B cell (primary cell): ENCODE results near the gene OTOA. TPM values are rescaled to one million over a fixed set of nuclear protein-coding genes. Genes with fewer than 3 reads are reported as not detected.
"Not testable (repeated sequence)": the region's sequence is repeated elsewhere in the genome, so short reads cannot be mapped to it uniquely, and the experiment has no call there.

Experiments
- ATAC-seq: fragments of 200-7000 bp; cut with Tn5 transposase; one replicate; pipeline ENCODE4 v1.10.0; 2021; ENCODE audit warnings: low read depth, mild to moderate bottlenecking, moderate number of reproducible peaks, moderate library complexity
- CTCF ChIA-PET: fragments of 350-600 bp; sonication (Branson Sonifier 250); formaldehyde crosslinking; loops from one replicate; lab custom pipeline; 2021; ENCODE audit warnings: antibody characterized with exemption, inconsistent platforms; lab: Charles Lee
- POLR2A ChIA-PET: fragments of 350-600 bp; sonication (Branson Sonifier 250); formaldehyde crosslinking; loops from one replicate; lab custom pipeline; 2021; ENCODE audit warnings: antibody characterized with exemption; lab: Charles Lee
- DNase-seq: peaks from one replicate; pipeline ENCODE4 v3.0.0; 2013
- H2AFZ ChIP-seq: 2 replicates; pipeline ENCODE4 v1.6.1; 2012; ENCODE audit warnings: mild to moderate bottlenecking, low read depth, low read length; ENCODE audit not compliant: insufficient read depth, poor library complexity, severe bottlenecking
- H3K27ac ChIP-seq, 2 donors: 1 replicate in 1 of 2; 2 replicates in 1 of 2; pipeline ENCODE4 v1.5.1; 2012 to 2013; ENCODE audit warnings: low read length in 2 of 2, mild to moderate bottlenecking in 2 of 2, moderate library complexity in 1 of 2
- H3K27me3 ChIP-seq, 4 experiments: fragments of 200-600 bp in 1 of 4; sonication (generic) in 1 of 4; replicated peaks in 1 of 4; 1 replicate in 2 of 4; 2 replicates in 2 of 4; pipeline versions ENCODE4 v1.6.1 to v1.7.0; 2013 to 2016; ENCODE audit warnings: low read length in 3 of 4, mild to moderate bottlenecking in 2 of 4, mixed read lengths in 1 of 4, moderate library complexity in 1 of 4; ENCODE audit not compliant: insufficient read depth in 4 of 4, control insufficient read depth in 3 of 4; ENCODE audit errors: control extremely low read depth in 1 of 4
- H3K36me3 ChIP-seq, 2 experiments: replicated peaks in 1 of 2; 1 replicate in 1 of 2; 2 replicates in 1 of 2; pipeline versions ENCODE4 v1.6.1 to v1.7.1; 2013; ENCODE audit warnings: low read length in 1 of 2; ENCODE audit not compliant: insufficient read depth in 2 of 2, control insufficient read depth in 1 of 2; ENCODE audit errors: control extremely low read depth in 1 of 2, extremely low read depth in 1 of 2
- H3K4me1 ChIP-seq, 2 donors: fragments of 200-600 bp in 1 of 2; sonication (generic) in 1 of 2; 1 replicate in 1 of 2; 2 replicates in 1 of 2; pipeline versions ENCODE4 v1.5.1 to v1.6.1; 2013 to 2017; ENCODE audit warnings: low read length in 2 of 2; ENCODE audit not compliant: control insufficient read depth in 2 of 2, insufficient read depth in 2 of 2
- H3K4me2 ChIP-seq: replicated peaks from 2 replicates; pipeline ENCODE3; 2012; ENCODE audit warnings: mild to moderate bottlenecking, low read depth, low read length; ENCODE audit not compliant: poor library complexity, severe bottlenecking
- H3K4me3 ChIP-seq, 5 experiments: fragments of 200-600 bp in 1 of 5; sonication (generic) in 1 of 5; 1 replicate in 3 of 5; 2 replicates in 2 of 5; pipeline versions ENCODE4 v1.5.1 to v1.7.0; 2011 to 2016; ENCODE audit warnings: low read length in 4 of 5, mild to moderate bottlenecking in 4 of 5, low read depth in 2 of 5, control low read depth in 1 of 5, moderate library complexity in 1 of 5; ENCODE audit not compliant: insufficient read depth in 1 of 5; ENCODE audit errors: control extremely low read depth in 1 of 5, extremely low read depth in 1 of 5
- H3K79me2 ChIP-seq: fragments of 200-600 bp; sonication (generic); one replicate; pipeline ENCODE4 v1.6.0; 2016; ENCODE audit warnings: low read length; ENCODE audit not compliant: control insufficient read depth, insufficient read depth
- H3K9ac ChIP-seq: fragments of 200-600 bp; sonication (generic); 2 replicates; pipeline ENCODE4 v1.6.1; 2017; ENCODE audit warnings: mild to moderate bottlenecking, low read length, moderate library complexity
- H3K9me3 ChIP-seq, 3 donors: one replicate each; pipeline versions ENCODE4 v1.6.1 to v1.7.1; 2013; ENCODE audit warnings: low read length in 2 of 3; ENCODE audit not compliant: control insufficient read depth in 2 of 3, insufficient read depth in 1 of 3; ENCODE audit errors: control extremely low read depth in 1 of 3
- H4K20me1 ChIP-seq: 2 replicates; pipeline ENCODE4 v1.6.0; 2012; ENCODE audit warnings: mild to moderate bottlenecking, low read length; ENCODE audit not compliant: insufficient read depth, control insufficient read depth, poor library complexity, severe bottlenecking
- H3K27ac Mint-ChIP-seq: one replicate; pipeline ENCODE4 v1.8.0; 2021; ENCODE audit warnings: mixed read lengths
- H3K27me3 Mint-ChIP-seq: one replicate; pipeline ENCODE4 v1.8.0; 2021; ENCODE audit warnings: mixed read lengths
- H3K4me1 Mint-ChIP-seq: one replicate; pipeline ENCODE4 v1.8.0; 2021; ENCODE audit warnings: mixed read lengths
- H3K4me3 Mint-ChIP-seq: one replicate; pipeline ENCODE4 v1.8.0; 2021; ENCODE audit warnings: mixed read lengths
- H3K9me3 Mint-ChIP-seq: one replicate; pipeline ENCODE4 v1.8.0; 2022; ENCODE audit warnings: mixed read lengths; ENCODE audit not compliant: insufficient read depth
- WGBS: methylation state at CpG from one replicate; pipeline ENCODE4 v1.1.5; 2013; ENCODE audit warnings: missing lambda C conversion rate; ENCODE audit not compliant: insufficient coverage; 5-methylcytosine and 5-hydroxymethylcytosine counted together
- intact Hi-C: fragments of 100-400 bp; cut with micrococcal nuclease; formaldehyde crosslinking; loops from one replicate; pipeline ENCODE4 v1.10.0; 2022
- polyA plus RNA-seq: library from polyadenylated mRNA; depleted of rRNA; stranded (reverse); fragments of >200 nt; gene quantifications from 2 replicates; pipeline ENCODE4 v1.2.3, GENCODE V29; 2012
- total RNA-seq, 2 donors: library from RNA; stranded (reverse); fragments of 120-200 nt in 1 of 2; gene quantifications; 1 replicate in 1 of 2; 2 replicates in 1 of 2; pipeline versions ENCODE4 v1.2.3 to v1.2.4, GENCODE V29; 2013 to 2022
- TF ChIP-seq, protein P1 (sequence below): fragments of 200-600 bp; IDR thresholded peaks from one replicate; pipeline ENCODE4 v1.8.0; 2022; ENCODE audit warnings: antibody characterized with exemption, mild to moderate bottlenecking

The OTOA gene
- total and polyA plus RNA-seq, 2 donors (not counting 1 experiment from before 2014, with no cell fraction given) = 0.39 TPM; not detected in 1

DNA sequence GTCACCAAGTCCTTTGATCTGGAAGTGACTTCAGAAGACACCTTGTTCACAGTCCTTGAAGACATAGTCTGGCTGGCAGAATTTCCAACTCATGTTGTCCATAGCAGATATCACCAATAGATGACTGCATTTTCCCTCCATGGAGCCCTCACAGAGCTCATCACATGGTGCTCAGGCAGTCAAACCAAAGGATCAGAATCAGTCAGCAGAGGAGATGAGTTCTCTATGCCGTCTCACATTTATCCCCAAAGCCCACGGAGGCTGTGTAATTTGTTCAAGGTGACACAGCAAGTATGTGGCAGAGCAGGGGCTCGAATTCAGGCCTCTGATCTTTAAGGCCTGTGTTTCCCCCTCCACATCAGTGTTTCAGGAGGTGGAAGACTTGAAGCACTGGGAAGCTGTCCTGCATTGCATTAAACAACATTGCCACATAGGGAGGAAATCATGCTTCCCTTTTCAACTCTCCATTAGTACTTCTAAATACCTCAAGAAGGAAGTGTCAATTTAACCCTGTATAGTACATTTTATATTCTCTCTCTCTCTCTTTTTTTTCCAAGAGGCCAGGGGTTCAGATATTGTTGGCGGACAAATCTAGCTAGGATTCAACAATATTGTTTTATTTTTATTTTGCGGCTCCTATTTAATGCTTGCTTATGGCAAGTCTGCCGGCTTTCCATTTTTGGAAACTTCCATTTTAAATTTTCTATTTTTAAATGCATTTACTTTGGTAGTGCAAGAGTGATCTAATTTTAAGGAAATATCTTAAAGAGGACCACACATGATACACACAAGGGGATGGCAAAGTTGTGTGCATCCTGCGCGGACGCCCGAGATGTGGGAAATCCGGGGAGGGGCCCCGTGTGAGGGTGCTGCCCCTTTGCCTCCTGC, 92.7 kb downstream of the OTOA start:
- not testable (repeated sequence) for H3K9me3 Mint-ChIP-seq

DNA sequence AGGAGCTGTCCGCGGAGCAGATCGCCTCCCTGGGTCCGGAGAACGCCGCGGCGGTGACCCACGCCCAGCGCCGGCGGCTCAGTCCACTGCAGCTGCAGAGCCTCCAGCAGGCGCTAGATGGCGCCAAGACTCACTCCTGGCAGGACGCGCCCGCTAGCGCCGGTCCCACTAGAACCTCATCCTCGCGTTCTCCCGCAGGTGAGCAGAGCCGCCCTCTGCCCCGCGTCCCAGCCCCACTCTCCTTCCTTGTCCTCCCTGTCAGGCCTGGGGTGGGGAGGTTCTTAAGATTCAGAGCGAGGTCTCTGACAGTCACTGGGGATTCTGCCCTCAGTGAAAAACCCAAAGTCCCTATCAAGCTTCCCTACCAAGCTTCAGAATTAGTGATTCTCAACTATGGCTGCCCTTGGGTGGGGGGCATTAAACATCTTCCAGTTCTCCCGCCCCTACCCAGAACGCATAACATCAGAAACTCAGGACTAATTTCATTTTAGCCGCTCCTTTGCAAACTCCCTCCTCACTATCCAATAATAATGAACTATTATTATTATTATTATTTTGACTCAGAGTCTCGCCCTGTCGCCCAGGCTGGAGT, 93.4 kb downstream of the OTOA start:
- H3K4me1 Mint-ChIP-seq, H3K9me3 ChIP-seq, H3K79me2 ChIP-seq, H3K9ac ChIP-seq, DNase-seq, H3K4me3 Mint-ChIP-seq, intact Hi-C loops, H3K27me3 ChIP-seq, H4K20me1 ChIP-seq, H2AFZ ChIP-seq, H3K27ac ChIP-seq, H3K4me2 ChIP-seq, CTCF ChIA-PET, H3K4me3 ChIP-seq, H3K27me3 Mint-ChIP-seq, H3K36me3 ChIP-seq, H3K9me3 Mint-ChIP-seq, POLR2A ChIA-PET, H3K27ac Mint-ChIP-seq, H3K4me1 ChIP-seq: not testable (repeated sequence)
- no CpG with 5 or more reads among the region's 31 CpGs for WGBS
- TF ChIP-seq, protein P1, sequence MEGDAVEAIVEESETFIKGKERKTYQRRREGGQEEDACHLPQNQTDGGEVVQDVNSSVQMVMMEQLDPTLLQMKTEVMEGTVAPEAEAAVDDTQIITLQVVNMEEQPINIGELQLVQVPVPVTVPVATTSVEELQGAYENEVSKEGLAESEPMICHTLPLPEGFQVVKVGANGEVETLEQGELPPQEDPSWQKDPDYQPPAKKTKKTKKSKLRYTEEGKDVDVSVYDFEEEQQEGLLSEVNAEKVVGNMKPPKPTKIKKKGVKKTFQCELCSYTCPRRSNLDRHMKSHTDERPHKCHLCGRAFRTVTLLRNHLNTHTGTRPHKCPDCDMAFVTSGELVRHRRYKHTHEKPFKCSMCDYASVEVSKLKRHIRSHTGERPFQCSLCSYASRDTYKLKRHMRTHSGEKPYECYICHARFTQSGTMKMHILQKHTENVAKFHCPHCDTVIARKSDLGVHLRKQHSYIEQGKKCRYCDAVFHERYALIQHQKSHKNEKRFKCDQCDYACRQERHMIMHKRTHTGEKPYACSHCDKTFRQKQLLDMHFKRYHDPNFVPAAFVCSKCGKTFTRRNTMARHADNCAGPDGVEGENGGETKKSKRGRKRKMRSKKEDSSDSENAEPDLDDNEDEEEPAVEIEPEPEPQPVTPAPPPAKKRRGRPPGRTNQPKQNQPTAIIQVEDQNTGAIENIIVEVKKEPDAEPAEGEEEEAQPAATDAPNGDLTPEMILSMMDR = peak; percentile 22
- peak; percentile 98 for ATAC-seq

More for the DNA sequence above, 92.7 kb downstream of the OTOA start:
- H3K4me3 ChIP-seq, H3K9me3 ChIP-seq, H3K4me1 Mint-ChIP-seq, H3K4me2 ChIP-seq, H3K36me3 ChIP-seq, H3K9ac ChIP-seq, H4K20me1 ChIP-seq, H3K27ac Mint-ChIP-seq, H3K27me3 Mint-ChIP-seq, H3K27me3 ChIP-seq, H3K79me2 ChIP-seq, CTCF ChIA-PET, H3K27ac ChIP-seq, POLR2A ChIA-PET, H2AFZ ChIP-seq, H3K4me1 ChIP-seq, intact Hi-C loops: not testable (repeated sequence)
- DNase-seq (peak; percentile 8), ATAC-seq (peak; percentile 5)
- peak overlapping the region; percentile 71 for H3K4me3 Mint-ChIP-seq
- no CpG with 5 or more reads among the region's 12 CpGs for WGBS

DNA sequence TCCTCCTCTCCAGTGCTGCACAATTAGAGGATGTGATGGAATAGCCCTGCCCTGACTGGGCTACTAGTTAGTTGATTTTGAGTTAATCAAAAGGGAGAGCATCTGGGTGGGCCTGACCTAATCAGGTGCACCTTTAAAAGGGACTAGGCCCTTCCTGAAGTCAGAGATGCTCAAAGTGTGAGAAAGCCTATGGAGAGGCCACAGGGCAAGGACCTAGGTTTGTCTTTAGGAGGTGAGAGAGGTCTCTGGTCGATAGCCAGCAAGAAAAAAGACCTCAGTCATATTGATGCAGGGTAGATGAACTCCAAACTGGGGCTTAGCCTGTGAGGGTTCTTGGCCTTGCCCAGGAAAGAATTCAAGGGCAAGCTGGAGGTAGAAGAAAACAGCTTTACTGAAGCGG, 104.5 kb downstream of the OTOA start:
- H3K27ac Mint-ChIP-seq, POLR2A ChIA-PET, H3K4me2 ChIP-seq, H3K9me3 Mint-ChIP-seq, H4K20me1 ChIP-seq, H3K27me3 Mint-ChIP-seq, H3K36me3 ChIP-seq, H3K4me3 Mint-ChIP-seq, H2AFZ ChIP-seq, H3K9me3 ChIP-seq, H3K79me2 ChIP-seq, intact Hi-C loops, DNase-seq, H3K4me1 Mint-ChIP-seq, H3K27me3 ChIP-seq, H3K4me3 ChIP-seq, ATAC-seq, H3K4me1 ChIP-seq, H3K9ac ChIP-seq, H3K27ac ChIP-seq, CTCF ChIA-PET: not testable (repeated sequence)
- no CpG with 5 or more reads among the region's 2 CpGs for WGBS
